Measurements from ENCODE around the gene ZNF526. TPM values are rescaled to one million over a fixed set of nuclear protein-coding genes. Genes with fewer than 3 reads are reported as not detected.
A peak's percentile ranks its signal among the peaks of the same experiment; 100 is the strongest.

ZNF526 gene
- polyA plus RNA-seq, 1 donor from 2014 or later, result 2.1 TPM

- no peak overlapping the region for H2AFZ ChIP-seq (ENCODE audit: low read depth, low read length)
- H3K9ac ChIP-seq (ENCODE audit: low read length), result no peak overlapping the region
- no peaks in the 10 kb centered on the region for H3K9me3 ChIP-seq (ENCODE audit: low read length)
- H3K36me3 ChIP-seq (ENCODE audit: insufficient read depth, low read length), result peaks cover 10% of the 10 kb centered on the region
- H3K27ac ChIP-seq (ENCODE audit: low read length), result no peak overlapping the region
- TF ChIP-seq TAF1 (IDR thresholded peaks at IDR 0.05; ENCODE audit: low read depth) (no peak), RAD21 (conservative IDR thresholded peaks at IDR 0.05) (no peak), SMC3 (conservative IDR thresholded peaks at IDR 0.05; ENCODE audit: poor library complexity) (no peak), CTCF (IDR thresholded peaks at IDR 0.05; ENCODE audit: poor library complexity, severe bottlenecking) (no peak), EZH2 (IDR thresholded peaks at IDR 0.05; ENCODE audit: borderline replicate concordance, insufficient read depth, low read length, poor library complexity, severe bottlenecking) (no peak), POLR2AphosphoS5 (IDR thresholded peaks at IDR 0.05) (no peak), EP300 (conservative IDR thresholded peaks at IDR 0.05; ENCODE audit: poor library complexity, severe bottlenecking) (no peak), REST (IDR thresholded peaks at IDR 0.05; ENCODE audit: borderline replicate concordance) (no peak), MXI1 (conservative IDR thresholded peaks at IDR 0.05; ENCODE audit: poor library complexity, severe bottlenecking) (no peak)
- H3K4me3 ChIP-seq (ENCODE audit: low read length), result no peak overlapping the region
- H3F3A ChIP-seq (ENCODE audit: insufficient read depth, low read length, poor library complexity, severe bottlenecking), result no peaks in the 10 kb centered on the region
- no peaks in the 10 kb centered on the region for H3K27me3 ChIP-seq (ENCODE audit: insufficient read depth, low read depth, low read length)
- H3K4me2 ChIP-seq (ENCODE audit: low read length), result no peak overlapping the region
- H3K79me2 ChIP-seq (replicated peaks; ENCODE audit: insufficient read depth, low read length), result peaks cover 22% of the 10 kb centered on the region
- no peaks in the 10 kb centered on the region for H4K20me1 ChIP-seq (ENCODE audit: insufficient read depth)
- H3K9me2 ChIP-seq (ENCODE audit: insufficient read depth, low read length), result no peaks in the 10 kb centered on the region
Measured at GRCh38 chr19:42239544-42240220, 19.6 kb downstream of the ZNF526 start.

GRCh38 chr19:42241279-42241678 is 21.2 kb downstream of the ZNF526 start:
- Histone ChIP-seq H3K79me2 (replicated peaks; ENCODE audit: insufficient read depth, low read length) (peaks cover 22% of the 10 kb centered on the region), H2AFZ (ENCODE audit: low read depth, low read length) (no peak overlapping the region), H4K20me1 (ENCODE audit: insufficient read depth) (no peaks in the 10 kb centered on the region), H3K27me3 (ENCODE audit: insufficient read depth, low read depth, low read length) (no peaks in the 10 kb centered on the region), H3K9ac (ENCODE audit: low read length) (peak overlapping the region; percentile 88), H3K9me2 (ENCODE audit: insufficient read depth, low read length) (no peaks in the 10 kb centered on the region), H3K4me3 (ENCODE audit: low read length) (peak overlapping the region; percentile 93), H3F3A (ENCODE audit: insufficient read depth, low read length, poor library complexity, severe bottlenecking) (no peaks in the 10 kb centered on the region), H3K36me3 (ENCODE audit: insufficient read depth, low read length) (peaks cover 5% of the 10 kb centered on the region), H3K27ac (ENCODE audit: low read length) (peak overlapping the region; percentile 69), H3K9me3 (ENCODE audit: low read length) (no peaks in the 10 kb centered on the region), H3K4me2 (ENCODE audit: low read length) (peak overlapping the region; percentile 56)
- TF ChIP-seq MXI1 (conservative IDR thresholded peaks at IDR 0.05; ENCODE audit: poor library complexity, severe bottlenecking), result no peak

All from neural cell (in vitro differentiated cells).